Stimulated activated CD8-positive, alpha-beta memory T cell treated with anti-CD3 and anti-CD28 coated beads, Interleukin-2, amount 100 ng/mL, for 1 hour (primary cell): ENCODE results near the gene PDE1A.
"Not testable (repeated sequence)": the region's sequence is repeated elsewhere in the genome, so short reads cannot be mapped to it uniquely, and the experiment has no call there.

Experiments used
- DNase-seq, 2 donors: peaks; one replicate each; pipeline ENCODE4 v3.0.0-alpha.2; 2020; ENCODE audit warnings: low read depth in 2 of 2

The PDE1A gene

DNA sequence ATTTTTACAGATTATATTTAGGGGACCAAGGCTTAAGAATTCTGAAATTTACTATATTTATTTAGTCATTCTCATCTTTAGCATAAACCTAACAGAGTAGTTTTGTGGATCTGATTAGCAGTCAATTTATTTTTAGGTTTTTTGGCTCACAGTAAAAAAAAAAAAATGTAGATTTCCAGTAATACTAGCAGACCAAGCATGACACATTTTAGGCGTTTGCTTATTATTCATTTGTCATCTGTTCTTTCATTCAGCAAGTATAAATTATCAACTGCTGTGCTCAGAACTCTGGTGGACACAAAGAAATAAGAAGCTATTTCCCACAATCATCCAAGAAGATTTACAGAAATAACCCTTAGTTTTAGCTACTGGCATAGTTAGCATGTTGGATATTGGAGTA is 20.6 kb downstream of the PDE1A start:
- no peak for DNase-seq

DNA sequence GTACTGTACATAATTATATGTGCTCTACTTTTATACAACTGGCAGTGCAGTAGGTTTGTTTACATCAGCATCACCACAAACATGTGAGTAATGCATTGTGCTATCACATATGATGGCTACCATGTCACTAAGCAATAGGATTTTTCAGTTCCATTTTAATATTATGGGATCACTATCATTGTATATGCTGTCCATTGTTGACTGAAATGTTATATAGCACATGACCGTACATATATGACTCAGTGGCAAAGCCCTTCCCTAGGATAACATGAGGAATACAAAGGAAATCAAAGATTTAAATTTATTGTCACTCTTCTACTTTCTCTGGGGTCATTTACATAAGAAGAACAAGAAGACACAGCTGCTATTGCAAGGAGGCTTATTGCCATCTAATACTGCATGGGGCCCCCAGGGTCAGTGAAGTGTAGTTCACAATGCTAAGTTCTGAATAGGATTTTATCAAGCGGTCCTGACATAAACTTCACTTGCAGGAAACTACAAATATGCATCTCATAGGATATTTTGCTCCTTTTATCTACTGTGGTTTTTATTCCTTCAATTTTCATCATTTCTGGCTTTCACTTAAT is 21.8 kb downstream of the PDE1A start:
- DNase-seq, result no peak

DNA sequence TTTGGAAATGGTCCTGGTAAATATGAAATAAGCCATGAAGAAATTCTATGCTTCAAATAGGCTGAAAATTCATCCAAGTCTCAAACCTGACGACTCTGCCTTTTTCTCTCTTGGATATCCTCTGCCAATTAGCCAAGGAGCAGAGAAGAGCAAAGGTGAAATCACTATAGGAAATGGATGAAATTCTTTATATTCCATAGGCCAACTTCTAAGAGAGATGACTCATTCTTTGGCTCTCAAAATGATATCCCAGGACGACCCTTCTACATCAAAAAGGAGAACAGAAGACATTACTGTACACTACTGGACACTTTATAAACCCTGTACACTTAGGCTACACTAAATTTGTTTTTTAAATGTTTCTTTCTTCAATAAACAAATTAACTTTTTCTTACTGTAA is 22.7 kb downstream of the PDE1A start:
- DNase-seq, result no peak

DNA sequence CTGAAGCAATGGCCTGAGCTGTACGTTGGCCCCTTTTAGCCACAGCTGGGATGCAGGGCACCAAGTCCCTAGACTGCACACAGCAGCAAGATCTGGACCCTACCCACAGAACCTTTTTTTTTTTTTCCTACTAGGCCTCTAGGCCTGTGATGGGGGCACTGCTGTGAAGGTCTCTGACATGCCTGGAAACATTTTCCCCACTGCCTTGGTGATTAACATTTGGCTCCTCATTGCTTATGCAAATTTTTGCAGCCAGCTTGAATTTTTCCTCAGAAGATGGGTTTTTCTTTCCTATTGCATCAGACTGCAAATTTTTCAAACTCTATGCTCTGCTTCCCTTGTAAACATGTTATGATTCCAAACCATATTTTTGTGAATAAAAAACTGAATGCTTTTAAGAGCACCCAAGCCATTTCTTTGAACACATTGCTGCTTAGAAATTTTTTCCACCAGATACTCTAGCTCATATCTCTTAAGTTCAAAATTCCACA is 33.5 kb downstream of the PDE1A start:
- no peak for DNase-seq

DNA sequence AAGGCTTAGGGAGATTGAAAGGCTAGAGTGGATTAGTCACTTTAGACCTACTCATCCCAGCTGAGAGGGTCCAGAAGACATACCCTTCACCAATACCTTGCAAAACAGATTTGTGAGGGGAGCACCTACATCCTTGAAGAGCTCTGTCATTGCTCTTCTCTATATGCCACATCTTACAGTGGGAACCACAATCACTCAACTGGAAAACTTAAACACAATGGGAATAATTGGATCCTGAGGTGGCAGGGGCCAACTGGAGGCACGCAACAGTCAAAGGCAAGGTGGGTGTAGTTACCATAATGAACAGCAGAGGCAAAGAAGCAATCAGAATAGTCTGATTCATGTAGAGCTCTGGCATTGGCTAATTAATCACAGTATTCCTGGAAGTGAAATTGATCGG is 35.4 kb downstream of the PDE1A start:
- DNase-seq, result no peak

DNA sequence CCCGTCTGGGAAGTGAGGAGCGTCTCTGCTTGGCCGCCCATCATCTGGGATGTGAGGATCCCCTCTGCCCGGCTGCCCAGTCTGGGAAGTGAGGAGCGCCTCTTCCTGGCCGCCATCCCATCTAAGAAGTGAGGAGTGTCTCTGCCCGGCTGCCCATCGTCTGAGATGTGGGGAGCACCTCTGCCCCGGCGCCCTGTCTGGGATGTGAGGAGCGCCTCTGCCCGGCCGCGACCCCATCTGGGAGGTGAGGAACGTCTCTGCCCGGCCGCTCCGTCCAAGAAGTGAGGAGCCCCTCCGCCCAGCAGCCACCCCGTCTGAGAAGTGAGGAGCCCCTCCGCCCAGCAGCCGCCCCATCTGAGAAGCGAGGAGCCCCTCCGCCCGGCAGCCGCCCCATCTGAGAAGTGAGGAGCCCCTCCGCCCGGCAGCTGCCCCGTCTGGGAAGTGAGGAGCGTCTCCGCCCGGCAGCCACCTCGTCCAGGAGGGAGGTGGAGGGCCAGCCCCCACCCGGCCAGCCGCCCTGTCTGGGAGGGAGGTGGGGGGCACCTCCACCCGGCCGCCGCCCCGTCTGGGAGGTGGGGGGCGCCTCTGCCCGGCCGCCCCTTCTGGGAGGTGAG is 40.5 kb downstream of the PDE1A start:
- not testable (repeated sequence) for DNase-seq

DNA sequence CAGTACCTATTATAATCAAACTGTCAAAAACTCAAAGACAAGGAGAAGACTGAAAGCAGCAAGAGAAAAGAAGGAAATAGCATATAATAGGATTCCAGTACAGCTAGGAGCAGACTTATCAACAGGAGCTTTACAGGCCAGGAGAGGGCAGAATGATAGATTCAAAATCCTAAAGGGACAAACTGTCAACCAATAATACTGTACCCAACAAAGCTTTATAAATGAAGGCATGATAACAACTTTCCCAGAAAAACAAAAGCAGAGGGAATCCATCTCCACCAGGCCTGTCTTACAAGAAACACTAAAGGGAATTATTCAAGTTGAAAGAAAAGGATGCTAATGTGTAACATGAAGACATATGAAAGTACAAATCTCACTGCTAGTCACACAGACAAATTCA is 42.0 kb downstream of the PDE1A start:
- no peak for DNase-seq

DNA sequence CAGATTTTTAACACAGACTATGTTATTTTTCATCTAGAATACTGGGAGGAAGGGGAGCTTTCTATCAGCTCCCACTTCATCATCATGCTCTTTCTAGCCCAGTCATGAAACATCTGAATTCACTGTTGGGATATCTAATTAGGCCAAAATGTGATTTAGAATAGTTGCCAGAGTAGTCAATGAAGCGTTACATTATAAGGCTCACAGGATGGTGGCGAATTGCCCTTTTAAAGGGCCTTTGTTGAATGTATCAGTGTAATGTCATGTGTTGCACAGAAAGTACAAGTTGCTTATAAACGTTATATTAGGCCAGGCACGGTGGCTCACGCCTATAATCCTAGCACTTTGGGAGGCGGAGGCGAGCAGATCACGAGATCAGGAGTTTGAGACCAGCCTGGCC is 45.6 kb downstream of the PDE1A start:
- no peak for DNase-seq

DNA sequence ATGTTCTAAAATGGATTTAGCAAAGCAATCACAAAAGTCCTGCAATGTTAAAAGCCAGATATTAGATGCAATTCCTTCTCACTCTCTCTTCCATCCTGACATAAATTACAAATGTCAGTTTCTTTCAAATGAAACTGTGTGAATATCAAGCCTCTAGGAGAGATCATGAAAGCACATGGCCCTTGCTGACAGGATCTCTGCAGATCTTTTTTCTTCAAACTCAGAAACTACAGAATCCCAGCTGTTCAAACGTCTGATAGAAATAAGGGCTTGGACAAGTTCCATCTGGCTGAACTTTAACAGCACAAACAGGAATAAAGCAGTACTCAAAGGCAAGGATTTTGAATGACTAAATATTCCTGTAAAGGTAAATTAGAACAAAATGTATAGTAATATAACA is 47.6 kb downstream of the PDE1A start:
- no peak for DNase-seq

DNA sequence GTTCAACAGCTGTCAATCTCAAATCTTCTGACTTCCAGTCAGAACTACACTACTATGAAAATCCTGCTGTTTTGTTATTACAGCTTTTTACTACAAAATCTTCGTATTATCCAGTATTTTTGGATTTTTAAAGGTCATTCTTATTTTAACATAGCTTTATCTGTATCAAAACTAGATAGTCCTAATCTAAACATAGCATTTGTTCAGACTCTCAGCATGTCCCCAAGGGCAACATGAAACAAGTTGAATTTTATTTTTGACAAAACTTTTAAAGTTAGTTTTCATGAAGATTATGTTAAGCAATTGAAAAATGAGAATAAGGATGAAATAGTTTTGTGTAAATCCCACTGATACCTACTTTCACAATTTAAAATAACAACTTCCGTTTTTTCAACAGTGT is 48.1 kb downstream of the PDE1A start:
- no peak for DNase-seq

DNA sequence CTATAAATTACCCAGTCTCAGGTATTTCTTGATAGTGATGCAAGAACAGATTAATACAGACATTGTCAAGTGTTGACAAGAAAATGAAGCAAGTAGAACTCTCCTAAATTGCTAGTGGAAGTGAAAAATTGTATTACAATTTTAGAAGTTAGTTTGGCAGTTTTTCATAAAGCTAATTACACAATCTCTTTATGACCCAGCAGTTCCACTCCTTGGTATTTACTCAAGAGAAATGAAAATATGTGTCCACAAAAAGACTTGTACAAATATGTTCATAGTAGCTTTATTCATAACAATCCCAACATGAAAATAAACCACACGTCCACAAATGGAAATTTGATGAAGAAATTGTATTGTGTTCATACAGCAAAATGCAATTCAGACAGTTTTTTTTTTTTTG is 49.4 kb downstream of the PDE1A start:
- no peak for DNase-seq

DNA sequence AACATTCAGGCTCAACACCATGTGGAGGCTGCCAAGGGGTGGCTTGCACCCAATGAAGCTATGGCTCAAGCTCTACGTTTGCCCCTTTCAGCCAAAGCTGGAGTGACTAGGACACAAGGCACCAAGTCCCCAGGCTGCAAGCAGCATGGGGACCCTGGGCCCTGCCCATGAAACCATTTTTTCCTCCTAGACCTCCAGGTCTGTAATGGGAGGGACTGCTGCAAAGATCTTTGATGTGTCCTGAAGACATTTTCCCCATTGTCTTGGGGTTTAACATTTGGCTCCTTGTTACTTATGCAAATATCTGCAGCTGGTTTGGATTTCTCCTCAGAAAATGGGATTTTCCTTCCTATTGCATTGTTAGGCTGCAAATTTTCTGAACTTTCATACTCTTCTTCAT is 51.0 kb downstream of the PDE1A start:
- no peak for DNase-seq

DNA sequence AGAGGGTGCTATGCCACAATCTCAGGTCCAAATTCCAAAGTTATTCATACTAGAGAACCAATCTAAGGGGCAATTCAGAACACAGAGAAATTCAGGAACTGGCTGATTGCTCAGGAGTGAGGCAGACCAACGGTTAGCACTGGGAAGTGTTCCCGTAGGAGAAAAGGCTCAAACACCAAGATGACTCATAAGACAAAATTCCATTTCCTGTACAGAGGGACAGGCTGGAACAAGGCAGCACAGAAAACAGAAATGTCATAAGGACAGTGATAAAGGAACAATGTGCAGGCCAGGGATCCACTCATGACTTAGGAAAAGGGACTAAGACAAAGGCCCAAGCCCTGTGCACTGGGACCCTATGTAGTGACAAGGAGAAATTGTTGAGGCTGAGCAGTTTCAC is 54.2 kb downstream of the PDE1A start:
- DNase-seq, result no peak

DNA sequence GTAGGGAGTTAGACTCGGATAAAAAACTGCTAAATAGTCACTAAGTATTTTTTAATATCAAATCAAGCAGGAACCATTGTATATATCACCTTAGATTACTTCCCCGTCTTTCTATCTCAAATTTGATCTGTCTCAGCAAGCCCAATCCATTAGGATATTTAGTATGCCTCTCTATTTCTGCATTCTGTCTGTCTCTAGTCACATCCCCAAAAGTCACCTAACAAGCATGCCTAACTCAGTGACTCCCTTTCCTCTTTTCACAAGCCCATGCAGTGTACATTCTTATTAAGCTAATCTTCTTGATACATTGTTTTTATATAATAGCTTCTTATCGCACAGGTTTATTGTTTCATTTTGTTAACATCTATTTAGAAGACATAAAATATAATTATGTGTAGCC is 57.8 kb downstream of the PDE1A start:
- DNase-seq, result no peak

DNA sequence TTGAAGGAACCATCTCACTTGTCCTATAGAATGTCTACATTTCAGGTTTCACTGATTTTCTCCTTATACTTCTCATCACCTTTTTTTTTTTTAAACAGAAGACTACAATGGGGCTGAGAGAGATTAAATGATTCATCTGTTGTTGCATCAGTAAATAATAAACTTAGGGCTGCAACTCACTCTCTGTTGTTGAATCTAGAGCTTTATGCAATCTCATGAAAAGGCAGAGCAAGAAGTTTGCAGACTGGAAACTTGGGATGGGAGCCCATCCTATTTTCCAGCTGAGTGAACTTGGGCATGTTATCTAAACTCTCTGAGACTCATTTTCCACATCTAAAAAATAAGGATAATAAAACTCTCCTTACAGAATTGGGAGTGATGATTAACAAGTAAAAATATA is 58.4 kb downstream of the PDE1A start:
- DNase-seq, result no peak

DNA sequence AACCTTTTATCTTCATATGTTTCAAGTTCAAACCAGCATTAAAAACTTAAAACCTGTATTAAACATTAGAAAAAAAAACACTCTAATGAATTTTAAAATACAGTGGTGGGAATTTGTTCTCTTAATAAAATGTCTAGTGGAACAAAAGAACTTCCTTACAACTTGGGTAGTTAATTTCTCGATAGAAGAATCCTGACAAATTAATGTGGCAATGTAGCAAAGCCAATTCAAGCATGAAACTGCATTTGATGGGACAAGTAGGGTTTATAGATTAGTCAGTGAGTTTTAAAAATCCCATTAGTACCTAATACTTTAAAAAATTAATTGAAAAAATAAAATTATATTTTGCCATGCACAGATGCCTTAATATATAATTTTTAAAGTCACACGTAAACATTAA is 59.4 kb downstream of the PDE1A start:
- no peak for DNase-seq

DNA sequence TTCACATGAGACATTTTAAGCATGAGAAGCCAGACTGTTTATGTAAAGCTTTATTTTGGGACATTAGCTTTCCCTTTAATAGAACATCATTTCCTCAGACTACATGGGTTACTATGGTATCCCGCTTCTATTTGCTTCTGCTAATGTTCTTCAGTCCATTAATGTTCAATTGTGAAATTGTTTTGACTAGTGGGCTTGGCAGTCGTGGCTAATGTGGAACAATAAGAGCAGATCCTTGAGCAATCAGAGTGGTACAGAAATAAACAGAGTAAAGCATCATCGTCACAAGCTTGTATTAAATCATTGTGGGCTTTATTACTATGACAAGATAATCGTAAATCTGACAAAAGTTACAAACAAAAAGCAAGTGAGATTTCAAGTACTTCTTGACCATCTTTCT is 60.2 kb downstream of the PDE1A start:
- no peak for DNase-seq

DNA sequence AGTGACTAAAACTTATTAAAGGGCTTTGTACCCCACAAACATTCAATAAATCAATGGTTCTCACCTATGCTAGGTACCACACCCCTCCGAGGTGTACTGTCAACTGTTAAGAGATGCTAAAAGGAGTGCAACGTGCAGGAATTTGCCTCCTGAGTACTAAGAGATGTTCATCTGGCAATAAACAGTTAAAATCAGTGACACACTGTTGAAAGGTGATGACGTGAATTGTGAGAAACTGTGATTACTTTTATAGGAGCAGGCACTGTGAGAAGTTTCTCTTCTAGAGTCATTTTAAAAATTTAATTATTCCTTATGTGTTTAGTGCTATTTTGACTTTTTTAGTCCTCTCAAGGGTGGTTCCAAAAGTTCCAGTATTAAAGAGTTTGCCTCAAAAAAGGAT is 61.0 kb downstream of the PDE1A start:
- DNase-seq, result no peak

DNA sequence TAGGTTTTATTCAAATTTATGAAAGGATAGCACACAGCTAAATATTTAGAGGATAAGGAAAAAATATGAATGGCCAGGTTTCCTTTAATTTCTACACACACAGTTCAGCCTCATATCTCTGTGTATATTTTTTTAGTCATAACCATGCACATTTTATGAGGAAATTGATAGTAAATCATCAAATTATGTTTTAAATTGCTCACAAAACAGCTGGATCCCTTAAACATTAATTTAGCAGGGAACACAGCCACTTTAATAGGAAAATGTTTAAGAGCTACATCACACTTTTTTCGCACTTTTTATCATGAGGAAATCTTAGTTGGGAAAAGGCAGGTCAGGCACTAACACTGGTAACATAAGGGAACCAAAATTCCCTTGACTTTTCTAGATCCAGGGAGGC is 65.4 kb downstream of the PDE1A start:
- DNase-seq, result no peak

DNA sequence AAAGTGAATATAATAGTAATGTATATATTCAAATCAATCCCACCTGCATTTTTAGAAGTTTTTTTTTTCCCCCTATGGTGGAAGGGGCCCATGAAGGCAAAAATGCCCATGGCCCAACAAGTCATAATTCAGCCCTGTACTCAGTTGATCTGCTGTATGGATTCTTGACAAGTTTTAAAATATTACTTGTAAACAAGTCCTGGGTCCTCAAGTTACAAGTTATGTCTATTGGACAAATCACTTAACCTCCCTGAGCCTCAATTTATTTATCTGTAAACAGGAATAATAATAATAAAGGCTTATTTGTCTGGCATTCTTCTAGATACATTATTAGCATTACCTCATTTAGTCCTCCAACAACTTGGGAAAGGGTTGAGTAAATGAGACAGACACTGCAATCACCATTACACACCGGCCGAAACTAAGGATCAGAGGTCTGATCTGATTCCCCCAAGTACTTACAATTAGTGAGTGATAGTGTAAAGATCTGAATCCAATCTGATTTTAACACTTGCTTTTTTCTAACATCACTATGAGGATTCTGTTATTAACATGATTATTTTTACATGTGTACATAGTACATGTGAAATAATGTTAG is 66.1 kb downstream of the PDE1A start:
- no peak for DNase-seq

DNA sequence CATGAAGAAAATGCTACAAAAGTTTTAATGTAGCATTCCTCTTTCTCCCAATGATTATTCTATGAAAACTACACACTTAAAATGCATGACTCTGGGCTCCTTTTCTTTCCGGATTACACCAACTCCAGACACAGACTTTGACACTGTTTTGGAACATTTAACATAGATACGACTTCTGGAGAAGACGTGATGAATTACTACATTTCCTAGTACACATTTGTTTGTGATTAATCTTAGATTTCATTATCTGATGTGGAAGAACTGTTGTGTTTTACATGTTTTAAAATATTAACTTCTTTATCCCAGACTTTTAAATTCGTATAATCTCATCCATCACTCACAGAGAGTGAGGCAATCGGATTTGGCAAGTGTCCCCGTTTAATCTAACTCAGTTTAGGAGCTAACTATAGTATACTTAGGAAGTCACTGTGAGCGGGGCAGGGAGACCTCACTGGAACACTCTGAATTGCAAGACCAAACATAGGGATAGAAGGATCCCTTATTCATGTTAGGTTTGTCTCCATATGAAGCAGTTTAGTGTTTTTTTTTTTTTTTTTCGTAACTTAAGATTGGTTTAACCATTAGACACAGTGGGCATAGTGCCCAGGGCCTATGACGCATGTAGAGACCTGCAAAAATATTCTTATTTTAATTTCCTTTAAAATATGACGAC is 66.7 kb downstream of the PDE1A start:
- DNase-seq, result no peak

DNA sequence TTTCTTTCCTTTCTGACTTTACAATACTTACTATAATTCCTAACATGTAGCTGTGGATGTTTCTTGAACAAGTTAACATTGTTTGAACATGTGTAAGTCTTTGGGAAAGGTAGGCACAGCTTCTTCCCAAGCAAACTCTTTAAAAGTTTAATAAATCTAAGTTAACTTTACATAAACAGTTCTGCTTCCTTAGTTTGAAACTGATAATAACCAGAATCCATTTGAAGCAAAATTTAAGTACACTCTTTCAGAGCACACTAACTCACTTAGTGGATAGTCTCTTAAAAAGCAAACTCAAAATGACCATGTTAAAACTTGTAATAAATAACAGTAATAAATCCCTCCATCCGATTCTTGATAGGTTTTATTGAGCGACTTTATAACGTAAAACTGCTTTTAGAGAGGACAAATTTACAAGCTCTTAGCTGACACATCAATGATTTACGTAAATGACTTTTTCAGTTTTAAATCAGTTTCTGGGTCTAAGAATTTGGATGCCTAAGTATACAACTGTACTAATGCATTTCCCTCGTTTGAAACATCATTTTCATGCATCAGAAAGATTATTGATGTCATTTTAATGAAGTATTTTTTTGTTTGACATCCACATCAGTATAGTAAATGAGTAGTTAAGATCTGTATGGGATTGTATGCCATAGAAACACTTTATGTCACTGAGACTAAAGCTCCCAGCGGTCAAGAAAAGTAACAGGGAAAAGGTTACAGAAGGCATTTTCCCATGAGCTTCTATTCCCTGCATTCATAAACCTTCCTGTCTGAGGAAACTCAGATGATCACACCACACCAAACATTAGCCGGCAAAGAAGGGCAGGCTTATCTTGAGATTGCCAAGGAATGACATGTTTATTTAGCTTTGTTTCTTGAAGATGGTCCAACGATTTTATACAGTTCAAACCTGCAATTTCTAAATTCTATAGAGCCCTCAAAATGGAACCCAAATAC is 67.5 kb downstream of the PDE1A start:
- no peak for DNase-seq
